Germinal center (tissue), 1 donor: ENCODE results near the gene FAM149B1.
A peak's percentile ranks its signal among the peaks of the same experiment; 100 is the strongest.
"Not testable (repeated sequence)": the region's sequence is repeated elsewhere in the genome, so short reads cannot be mapped to it uniquely, and the experiment has no call there.

Experiments
- DNase-seq: peaks from one replicate; pipeline ENCODE4 v3.0.0; 2012; ENCODE audit warnings: mixed read lengths, low spot score

FAM149B1 gene

GRCh38 chr10:73233883-73234282 is 66.0 kb downstream of the FAM149B1 start:
- no peak for DNase-seq

- no peak for DNase-seq
Observed at GRCh38 chr10:73234695-73235094, 66.8 kb downstream of the FAM149B1 start.

GRCh38 chr10:73238990-73239566 is 71.2 kb downstream of the FAM149B1 start:
- no peak for DNase-seq

- DNase-seq, result no peak
Observed at GRCh38 chr10:73239908-73240307, 72.0 kb downstream of the FAM149B1 start.

- DNase-seq, result no peak
Observed at GRCh38 chr10:73244866-73245477, 77.1 kb downstream of the FAM149B1 start.

- no peak for DNase-seq
Observed at GRCh38 chr10:73246322-73246645, 78.4 kb downstream of the FAM149B1 start.

GRCh38 chr10:73246646-73247508 is 79.0 kb downstream of the FAM149B1 start, which contains the start of gene DNAJC9:
TSS of gene DNAJC9 (minus strand) at chr10:73247255. CDS start at chr10:73247189, 66 bp downstream.
- DNase-seq, result peak; percentile 93

- DNase-seq, result no peak
Observed at GRCh38 chr10:73247509-73248258, 79.8 kb downstream of the FAM149B1 start.

- DNase-seq, result no peak
Observed at GRCh38 chr10:73248259-73248724, 80.4 kb downstream of the FAM149B1 start.

- DNase-seq, result no peak
Observed at GRCh38 chr10:73251683-73252444, 83.9 kb downstream of the FAM149B1 start.

GRCh38 chr10:73252445-73253224 is 84.7 kb downstream of the FAM149B1 start, which contains the start of gene MRPS16:
TSS of gene MRPS16 (minus strand) at chr10:73252644. CDS start at chr10:73252482, 162 bp downstream.
- peak; percentile 92 for DNase-seq

- no peak for DNase-seq
Observed at GRCh38 chr10:73253225-73253555, 85.3 kb downstream of the FAM149B1 start.

- DNase-seq, result not testable (repeated sequence)
Observed at GRCh38 chr10:73258612-73259011, 90.7 kb downstream of the FAM149B1 start.

GRCh38 chr10:73261362-73261995 is 93.6 kb downstream of the FAM149B1 start:
- no peak for DNase-seq

GRCh38 chr10:73262105-73262730 is 94.3 kb downstream of the FAM149B1 start:
- DNase-seq, result no peak

- no peak for DNase-seq
Observed at GRCh38 chr10:73262880-73263555, 95.1 kb downstream of the FAM149B1 start.

GRCh38 chr10:73263693-73264347 is 95.9 kb downstream of the FAM149B1 start:
- peak; percentile 14 for DNase-seq

- no peak for DNase-seq
Observed at GRCh38 chr10:73264423-73264822, 96.5 kb downstream of the FAM149B1 start.

GRCh38 chr10:73281097-73281496 is 113.2 kb downstream of the FAM149B1 start:
- DNase-seq, result no peak
